Liver (tissue), 9 donors: ENCODE data around the gene ARHGEF28. TPM values are rescaled to one million over a fixed set of nuclear protein-coding genes. Genes with fewer than 3 reads are reported as not detected.
A peak's percentile ranks its signal among the peaks of the same experiment; 100 is the strongest.

Experiments used
- DNase-seq: peaks from one replicate; pipeline ENCODE4 v3.0.0-alpha.2; 2017; ENCODE audit warnings: low spot score
- H3K27ac ChIP-seq, 2 donors: one replicate each; pipeline ENCODE4 v1.7.0; 2013; ENCODE audit warnings: inconsistent platforms in 2 of 2, low read length in 2 of 2, control low read depth in 1 of 2, low read depth in 1 of 2, mild to moderate bottlenecking in 1 of 2
- H3K27me3 ChIP-seq, 4 donors: one replicate each; pipeline versions ENCODE4 v1.6.1 to v1.7.0; 2013; ENCODE audit warnings: low read length in 3 of 4, inconsistent platforms in 1 of 4, mild to moderate bottlenecking in 1 of 4, moderate library complexity in 1 of 4; ENCODE audit not compliant: control insufficient read depth in 4 of 4, insufficient read depth in 4 of 4
- H3K36me3 ChIP-seq, 4 donors: one replicate each; pipeline versions ENCODE4 v1.6.1 to v1.7.0; 2013; ENCODE audit warnings: low read length in 3 of 4, mild to moderate bottlenecking in 3 of 4, low read depth in 1 of 4, moderate library complexity in 1 of 4; ENCODE audit not compliant: control insufficient read depth in 4 of 4, insufficient read depth in 3 of 4
- H3K4me1 ChIP-seq, 4 donors: one replicate each; pipeline versions ENCODE4 v1.6.1 to v1.7.0; 2013; ENCODE audit warnings: low read length in 3 of 4, mild to moderate bottlenecking in 3 of 4, moderate library complexity in 1 of 4; ENCODE audit not compliant: control insufficient read depth in 4 of 4, insufficient read depth in 4 of 4
- H3K4me3 ChIP-seq, 3 donors: one replicate each; pipeline versions ENCODE4 v1.6.1 to v1.7.0; 2013; ENCODE audit warnings: low read length in 3 of 3, control low read depth in 1 of 3, low read depth in 1 of 3, mild to moderate bottlenecking in 1 of 3
- H3K9ac ChIP-seq, 2 donors: one replicate each; pipeline ENCODE4 v1.7.0; 2013; ENCODE audit warnings: low read length in 2 of 2, mild to moderate bottlenecking in 2 of 2, moderate library complexity in 2 of 2, control low read depth in 1 of 2, low read depth in 1 of 2
- H3K9me3 ChIP-seq, 4 donors: one replicate each; pipeline versions ENCODE4 v1.6.1 to v1.7.0; 2013; ENCODE audit warnings: low read length in 3 of 4; ENCODE audit not compliant: control insufficient read depth in 4 of 4
- ATF3 ChIP-seq: IDR thresholded peaks from 2 replicates; pipeline ENCODE4 v1.6.1; 2016; ENCODE audit warnings: antibody characterized with exemption
- CTCF ChIP-seq: fragments of 150-350 bp; IDR thresholded peaks from 2 replicates; pipeline ENCODE4 v1.5.1; 2017; ENCODE audit warnings: improper control_type of control experiment, low read depth, low read length; ENCODE audit not compliant: missing input control
- EGR1 ChIP-seq, 2 donors: IDR thresholded peaks; 2 replicates each; pipeline ENCODE4 v1.6.1; 2016 to 2018; ENCODE audit warnings: antibody characterized with exemption in 2 of 2, low read depth in 2 of 2
- FOXA1 ChIP-seq: IDR thresholded peaks from 2 replicates; pipeline ENCODE4 v1.6.1; 2016; ENCODE audit warnings: antibody characterized with exemption
- FOXA2 ChIP-seq: IDR thresholded peaks from 2 replicates; pipeline ENCODE4 v1.6.1; 2016; ENCODE audit warnings: antibody characterized with exemption
- GABPA ChIP-seq, 2 donors: IDR thresholded peaks in 1 of 2; conservative IDR thresholded peaks in 1 of 2; 2 replicates each; pipeline ENCODE4 v1.6.1; 2016; ENCODE audit warnings: antibody characterized with exemption in 2 of 2, mild to moderate bottlenecking in 1 of 2, moderate library complexity in 1 of 2
- HNF4A ChIP-seq, 2 donors: conservative IDR thresholded peaks; 2 replicates each; pipeline ENCODE4 v1.6.1; 2016; ENCODE audit warnings: antibody characterized with exemption in 2 of 2, mild to moderate bottlenecking in 2 of 2
- HNF4G ChIP-seq: IDR thresholded peaks from 2 replicates; pipeline ENCODE4 v1.6.1; 2016; ENCODE audit warnings: antibody characterized with exemption
- JUND ChIP-seq, 2 donors: IDR thresholded peaks; 2 replicates each; pipeline ENCODE4 v1.6.1; 2016; ENCODE audit warnings: antibody characterized with exemption in 2 of 2
- MAX ChIP-seq: IDR thresholded peaks from 2 replicates; pipeline ENCODE4 v1.6.1; 2016; ENCODE audit warnings: antibody characterized with exemption
- NR2F2 ChIP-seq: IDR thresholded peaks from 2 replicates; pipeline ENCODE4 v1.6.1; 2016; ENCODE audit warnings: antibody characterized with exemption
- RAD21 ChIP-seq, 2 donors: IDR thresholded peaks; 2 replicates each; pipeline ENCODE4 v1.6.1; 2016; ENCODE audit warnings: antibody characterized with exemption in 2 of 2, mild to moderate bottlenecking in 2 of 2
- REST ChIP-seq: IDR thresholded peaks from 2 replicates; pipeline ENCODE4 v1.6.1; 2016; ENCODE audit warnings: antibody characterized with exemption, mild to moderate bottlenecking
- RXRA ChIP-seq, 2 donors: IDR thresholded peaks; 2 replicates each; pipeline ENCODE4 v1.6.1; 2017 to 2018; ENCODE audit warnings: antibody characterized with exemption in 2 of 2, mild to moderate bottlenecking in 1 of 2
- SP1 ChIP-seq: IDR thresholded peaks from 2 replicates; pipeline ENCODE4 v1.6.1; 2018; ENCODE audit warnings: antibody characterized with exemption, mild to moderate bottlenecking
- TAF1 ChIP-seq: conservative IDR thresholded peaks from 2 replicates; pipeline ENCODE4 v1.6.1; 2016; ENCODE audit warnings: antibody characterized with exemption, mild to moderate bottlenecking
- YY1 ChIP-seq: IDR thresholded peaks from 2 replicates; pipeline ENCODE4 v1.6.1; 2016; ENCODE audit warnings: antibody characterized with exemption, mild to moderate bottlenecking
- WGBS: extraction: QIAGEN DNeasy Blood & Tissue Kit; methylation state at CpG from one replicate; pipeline ENCODE4 v1.1.7; 2013; 5-methylcytosine and 5-hydroxymethylcytosine counted together
- polyA plus RNA-seq, 2 donors: library from polyadenylated mRNA; stranded (reverse) in 1 of 2; unstranded in 1 of 2; fragments of 200-250 nt in 1 of 2; fragments of >200 nt in 1 of 2; fragmentation: Nextera tagmentation in 1 of 2; extraction: Ambion mirVana in 1 of 2; gene quantifications; one replicate each; pipeline versions ENCODE4 v1.2.1 to v1.2.3, GENCODE V29; 2013 to 2015
- total RNA-seq, 2 donors: library from RNA; depleted of rRNA; stranded (reverse); fragments of >200 nt; gene quantifications; one replicate each; pipeline ENCODE4 v1.2.3, GENCODE V29; 2014
- donor health status: healthy.
- donor health status: healthy.
- donor health status: healthy.
- donor health status: healthy.
- donor health status: healthy.

The ARHGEF28 gene
- total and polyA plus RNA-seq, 4 donors: 1.6 to 13.9 (median 3.6) TPM

GRCh38 chr5:73672132-73672531, 46.1 kb downstream of the ARHGEF28 start:
- no peak for TF ChIP-seq MAX
- no peak for TF ChIP-seq JUND (IDR thresholded peaks at IDR 0.05)
- TF ChIP-seq YY1: no peak
- TF ChIP-seq REST: no peak
- TF ChIP-seq SP1: no peak
- TF ChIP-seq EGR1 (IDR thresholded peaks at IDR 0.05; ENCODE audit: low read depth in 2 of 2): no peak
- TF ChIP-seq CTCF: no peak
- TF ChIP-seq RXRA (IDR thresholded peaks at IDR 0.05): no peak
- no peak for TF ChIP-seq GABPA (IDR thresholded peaks at IDR 0.05 in 1 of 2, conservative IDR thresholded peaks at IDR 0.05 in 1 of 2)
- TF ChIP-seq FOXA1: no peak
- H3K9me3 ChIP-seq: no peaks in the 10 kb centered on the region
- no peak overlapping the region for H3K4me3 ChIP-seq
- no peak for DNase-seq
- no peak overlapping the region for H3K27ac ChIP-seq
- H3K4me1 ChIP-seq: peaks cover 5 to 27% (median 20%) of the 10 kb centered on the region in 4 donors
- H3K36me3 ChIP-seq: no peaks in the 10 kb centered on the region
- 76% methylated on average over 2 of the region's 2 CpGs for WGBS
- no peak overlapping the region for H3K9ac ChIP-seq
- no peaks in the 10 kb centered on the region for H3K27me3 ChIP-seq

GRCh38 chr5:73673161-73673591, 47.2 kb downstream of the ARHGEF28 start:
- TF ChIP-seq FOXA1 (peak; percentile 55), RAD21 (IDR thresholded peaks at IDR 0.05) (peak; percentile 15 to 34), CTCF (no peak), GABPA (IDR thresholded peaks at IDR 0.05 in 1 of 2, conservative IDR thresholded peaks at IDR 0.05 in 1 of 2) (no peak), HNF4G (peak; percentile 15), FOXA2 (peak; percentile 67), HNF4A (conservative IDR thresholded peaks at IDR 0.05) (peak; percentile 73 to 74), ATF3 (peak; percentile 63), SP1 (peak; percentile 61), YY1 (peak; percentile 45), EGR1 (IDR thresholded peaks at IDR 0.05; ENCODE audit: low read depth in 2 of 2) (no peak), JUND (IDR thresholded peaks at IDR 0.05) (peak; percentile 85 to 88), NR2F2 (no peak), TAF1 (no peak), MAX (peak; percentile 30), RXRA (IDR thresholded peaks at IDR 0.05) (peak; percentile 51 to 58)
- Histone ChIP-seq H3K9me3 (no peaks in the 10 kb centered on the region), H3K27me3 (no peaks in the 10 kb centered on the region), H3K9ac (no peak overlapping the region), H3K4me1 (peaks cover 5 to 34% (median 27%) of the 10 kb centered on the region in 4 donors), H3K36me3 (no peaks in the 10 kb centered on the region), H3K27ac (peak overlapping the region; percentile 29 to 63), H3K4me3 (no peak overlapping the region)
- DNase-seq: no peak
